PC-9 (cell line): ENCODE data around the gene LARGE1.

Experiments
- EZH2 ChIP-seq: fragments of 200-600 bp; sonication (generic); IDR thresholded peaks from 2 replicates; pipeline ENCODE4 v1.8.0; 2017; ENCODE audit warnings: antibody characterized with exemption, low read depth
- TF ChIP-seq, protein P1 (sequence below): fragments of 200-600 bp; sonication (generic); conservative IDR thresholded peaks from 2 replicates; pipeline ENCODE4 v1.6.1; 2017; ENCODE audit warnings: mixed run types, antibody characterized with exemption, mild to moderate bottlenecking, moderate library complexity

DNA sequence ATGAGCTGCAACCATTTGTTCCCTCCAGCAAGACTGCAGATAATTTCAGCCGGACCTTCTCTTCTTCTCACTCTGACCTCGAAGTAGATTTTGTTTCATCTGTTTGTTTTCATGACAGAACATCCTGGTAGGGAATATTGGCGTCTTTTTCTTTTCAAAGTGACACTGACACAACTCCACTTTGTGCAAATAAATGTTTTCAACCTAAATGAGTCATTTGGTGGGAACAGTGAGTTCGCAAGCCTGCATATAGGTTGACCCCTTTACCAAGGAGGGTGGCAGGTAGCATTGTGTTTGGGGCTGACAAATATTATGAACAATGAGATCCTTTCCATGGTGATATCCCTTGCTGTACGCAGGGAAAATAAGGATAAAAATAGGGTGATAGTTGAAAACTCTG, 55.0 kb downstream of the LARGE1 start:
- TF ChIP-seq, protein P1, sequence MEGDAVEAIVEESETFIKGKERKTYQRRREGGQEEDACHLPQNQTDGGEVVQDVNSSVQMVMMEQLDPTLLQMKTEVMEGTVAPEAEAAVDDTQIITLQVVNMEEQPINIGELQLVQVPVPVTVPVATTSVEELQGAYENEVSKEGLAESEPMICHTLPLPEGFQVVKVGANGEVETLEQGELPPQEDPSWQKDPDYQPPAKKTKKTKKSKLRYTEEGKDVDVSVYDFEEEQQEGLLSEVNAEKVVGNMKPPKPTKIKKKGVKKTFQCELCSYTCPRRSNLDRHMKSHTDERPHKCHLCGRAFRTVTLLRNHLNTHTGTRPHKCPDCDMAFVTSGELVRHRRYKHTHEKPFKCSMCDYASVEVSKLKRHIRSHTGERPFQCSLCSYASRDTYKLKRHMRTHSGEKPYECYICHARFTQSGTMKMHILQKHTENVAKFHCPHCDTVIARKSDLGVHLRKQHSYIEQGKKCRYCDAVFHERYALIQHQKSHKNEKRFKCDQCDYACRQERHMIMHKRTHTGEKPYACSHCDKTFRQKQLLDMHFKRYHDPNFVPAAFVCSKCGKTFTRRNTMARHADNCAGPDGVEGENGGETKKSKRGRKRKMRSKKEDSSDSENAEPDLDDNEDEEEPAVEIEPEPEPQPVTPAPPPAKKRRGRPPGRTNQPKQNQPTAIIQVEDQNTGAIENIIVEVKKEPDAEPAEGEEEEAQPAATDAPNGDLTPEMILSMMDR, result no peak
- no peak for TF ChIP-seq EZH2
